Measurements from ENCODE around the gene IQSEC1.

IQSEC1 gene

DNA sequence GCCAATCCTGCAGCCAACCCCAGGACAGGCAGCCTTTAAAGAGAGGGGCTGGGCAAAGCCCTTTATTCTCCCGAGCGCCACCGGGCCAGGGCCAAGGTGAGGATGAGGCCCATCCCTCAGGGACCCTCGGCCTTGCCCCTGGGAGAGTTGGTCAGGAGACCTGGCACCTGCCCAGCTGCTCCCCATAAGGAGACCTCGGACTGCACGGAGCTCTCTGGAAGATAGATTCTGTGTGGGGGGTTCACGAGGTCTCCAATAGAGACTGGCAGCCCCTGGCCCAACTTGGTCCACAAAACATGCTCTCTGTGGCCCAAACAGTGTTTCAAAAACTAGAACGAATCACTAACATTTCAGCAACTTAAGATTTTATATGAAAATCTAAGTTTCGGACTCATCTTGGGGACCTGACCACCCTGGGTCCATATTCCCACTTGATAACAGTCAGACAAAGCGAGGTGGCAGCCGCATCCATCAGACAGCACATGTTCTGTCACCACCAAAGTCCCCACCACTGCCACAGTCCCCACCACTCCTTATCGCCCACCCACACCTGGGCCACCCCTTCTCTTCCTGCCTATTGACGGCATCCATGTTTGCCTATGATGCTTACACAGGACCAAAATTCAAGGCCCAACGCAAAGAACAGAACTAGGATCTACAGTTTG, 117.4 kb downstream of the IQSEC1 start:
- no peak for DNase-seq (ENCODE audit: low read depth in 2 of 2)

DNA sequence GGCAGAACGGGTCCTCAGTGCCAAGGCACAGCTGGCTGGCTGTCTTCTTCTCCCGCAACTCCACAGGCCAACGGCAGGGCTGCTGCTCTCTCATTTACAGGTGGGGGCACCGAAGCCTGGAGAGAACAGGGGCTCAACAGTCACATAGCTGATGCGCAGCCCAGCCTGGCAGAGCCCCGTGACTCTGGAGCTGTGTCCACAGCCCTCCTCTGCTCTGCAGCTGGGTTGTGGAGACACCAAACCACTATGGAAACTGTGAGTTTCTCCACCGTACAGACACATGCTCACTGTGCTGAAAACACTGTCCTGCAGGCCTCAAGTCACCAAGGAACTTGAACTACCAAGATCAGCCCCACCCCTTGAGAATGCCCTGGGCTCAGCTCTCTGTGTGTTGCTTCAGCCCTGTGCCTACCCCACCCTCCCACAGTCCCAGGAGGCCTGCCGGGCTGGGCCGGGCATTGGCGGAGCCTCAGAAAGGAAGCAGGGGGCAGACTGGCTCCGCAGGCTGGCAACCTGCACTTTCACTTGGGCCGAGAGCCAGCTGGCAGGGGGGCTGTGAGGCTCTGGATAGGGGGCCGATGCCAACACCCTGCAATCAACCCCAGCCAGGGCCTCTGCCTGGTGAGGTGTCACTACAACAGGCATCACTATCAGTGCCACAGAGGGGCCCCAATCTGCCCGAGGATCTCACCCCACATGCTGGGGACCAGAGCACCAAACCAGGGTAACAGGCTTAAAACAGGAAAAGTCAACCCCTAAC, 118.2 kb downstream of the IQSEC1 start:
- DNase-seq (ENCODE audit: low read depth in 2 of 2), result peak; percentile 10 to 15

DNA sequence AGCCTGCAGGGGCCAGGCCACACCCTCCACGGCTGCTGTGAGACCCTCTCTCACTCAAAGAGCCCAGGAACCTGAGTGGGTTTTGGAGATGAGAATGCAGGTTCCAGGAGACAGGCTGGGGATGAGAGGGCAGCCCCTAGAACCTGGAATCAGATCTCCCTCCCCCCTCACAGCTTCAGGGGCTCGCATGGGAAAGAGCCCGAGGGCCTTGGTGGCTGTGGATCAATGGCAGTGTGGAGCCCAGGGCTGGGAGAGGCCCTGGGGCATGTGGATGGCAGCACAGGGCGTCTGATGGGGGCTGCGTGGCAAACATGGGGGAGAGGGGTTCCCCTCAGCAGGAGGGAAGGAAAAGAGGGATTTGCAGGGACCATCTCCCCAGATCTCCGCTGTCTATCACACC, 119.0 kb downstream of the IQSEC1 start:
- no peak for DNase-seq (ENCODE audit: low read depth in 2 of 2)

DNA sequence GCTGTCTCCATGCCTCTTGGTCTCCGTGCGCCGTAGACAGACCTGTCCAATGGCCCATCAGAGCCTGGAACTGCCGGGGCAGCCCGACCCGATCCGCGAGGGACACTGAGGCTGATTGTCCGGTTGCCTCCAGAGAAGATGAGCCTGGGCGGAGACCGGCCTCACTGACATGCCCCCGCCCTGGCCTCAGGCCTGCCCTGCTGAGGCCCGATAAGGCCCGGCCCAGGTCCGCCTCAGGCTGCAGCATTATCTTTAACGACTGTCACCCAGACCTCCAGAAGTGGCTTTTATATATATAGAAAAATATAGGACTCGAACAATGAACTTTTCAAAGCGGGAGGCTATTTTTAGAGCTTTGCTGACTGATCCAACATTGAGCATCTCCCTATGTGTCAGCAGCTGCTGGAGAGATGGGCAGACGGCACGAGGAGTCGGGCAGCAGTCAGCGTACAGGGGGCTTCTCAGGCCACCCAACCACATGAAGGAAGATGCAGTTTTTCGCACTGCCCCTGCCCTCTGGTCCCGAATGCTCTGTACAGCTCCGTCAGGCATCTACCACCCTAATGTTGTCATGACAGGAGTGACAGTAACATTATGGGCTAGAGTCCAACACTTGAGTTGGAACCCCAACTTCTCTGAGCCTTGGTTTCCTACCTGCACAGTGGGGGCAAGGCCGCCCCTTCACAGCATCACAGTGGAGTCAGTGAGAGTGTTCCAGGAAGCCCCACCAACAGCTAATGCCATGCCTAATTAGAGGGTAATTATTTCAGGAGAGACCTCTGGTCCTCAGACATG, 119.8 kb downstream of the IQSEC1 start:
- no peak for DNase-seq (ENCODE audit: low read depth in 2 of 2)

DNA sequence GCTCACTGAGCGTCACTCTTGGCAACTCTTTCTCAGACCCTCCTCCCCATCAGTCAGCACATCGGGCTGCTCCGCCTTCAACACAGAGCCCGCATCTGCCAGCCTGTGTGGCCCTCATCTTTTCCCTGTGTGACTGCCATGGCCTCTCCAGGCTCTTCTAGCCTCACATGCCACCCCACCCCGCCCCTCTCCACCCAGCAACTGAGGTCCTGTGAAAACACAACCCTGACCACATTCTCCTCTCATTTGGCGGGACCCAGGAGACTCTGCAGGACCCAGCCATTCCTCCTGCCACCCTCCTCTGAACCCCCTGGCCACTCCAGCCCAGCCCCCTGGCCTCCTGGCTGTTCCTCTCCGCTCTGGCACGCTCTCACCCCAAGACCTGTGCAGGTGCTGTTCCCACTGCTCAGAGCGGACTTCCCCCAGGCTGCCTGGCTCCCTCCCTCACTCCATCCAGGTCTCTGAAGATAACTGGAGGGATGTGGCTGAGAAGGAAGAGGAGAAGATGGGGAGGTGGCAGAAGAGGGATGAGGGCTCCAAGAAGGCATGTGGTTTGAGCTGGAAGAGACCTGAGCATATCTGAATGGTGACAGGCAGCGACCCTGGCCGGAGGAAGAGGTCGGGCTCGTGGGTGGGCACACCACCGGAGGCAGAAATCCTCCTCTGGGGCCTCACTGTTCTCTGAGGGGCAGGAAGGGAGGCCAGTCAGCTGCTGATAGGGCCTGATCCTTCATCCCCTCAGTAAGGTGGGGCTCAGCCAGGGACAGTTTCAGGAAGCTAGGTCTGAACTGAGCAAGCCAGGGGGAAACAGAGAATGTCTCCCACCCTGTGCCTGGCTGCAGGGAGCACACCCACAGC, 120.7 kb downstream of the IQSEC1 start:
- no peak for DNase-seq (ENCODE audit: low read depth in 2 of 2)

DNA sequence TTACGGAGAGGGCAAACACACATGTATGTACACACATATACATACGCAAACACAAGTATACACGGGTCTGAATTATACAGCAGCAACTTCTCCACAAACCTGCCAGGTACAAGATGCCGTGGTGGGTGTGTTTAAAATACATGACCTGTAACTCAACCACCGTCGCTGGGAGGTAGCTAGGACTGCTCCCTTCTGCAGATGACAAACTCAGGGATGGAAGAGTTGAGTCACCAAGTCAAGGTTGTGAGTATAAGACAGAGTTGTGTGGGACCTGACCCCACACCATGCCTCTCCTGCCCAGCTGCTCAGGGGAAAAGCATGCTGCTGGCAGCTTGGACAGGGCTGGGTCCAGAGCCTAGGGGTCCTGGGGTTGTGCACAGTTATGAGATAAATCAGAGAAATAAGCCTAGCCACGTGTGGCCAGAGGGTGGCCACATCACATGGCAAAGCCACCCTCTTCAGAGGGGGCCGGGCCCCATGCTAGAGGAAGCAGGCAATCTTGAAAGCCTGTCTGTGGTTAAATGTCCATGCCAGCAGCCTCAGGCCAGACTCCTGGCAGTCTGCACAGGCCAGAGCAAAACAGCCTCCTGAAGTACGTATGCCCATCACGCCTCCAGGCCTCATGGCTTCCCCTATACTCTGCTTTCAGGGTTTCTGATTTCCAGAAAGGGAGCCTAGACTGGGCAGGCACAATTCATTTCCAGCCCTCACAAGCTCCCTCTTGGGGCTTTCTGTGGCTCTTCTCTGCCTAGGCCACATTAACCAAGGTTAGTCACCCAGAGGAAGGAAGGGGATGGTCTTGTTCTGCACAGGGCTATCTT, 124.1 kb downstream of the IQSEC1 start:
- DNase-seq (ENCODE audit: low read depth in 2 of 2), result peak; percentile 22 to 32

DNA sequence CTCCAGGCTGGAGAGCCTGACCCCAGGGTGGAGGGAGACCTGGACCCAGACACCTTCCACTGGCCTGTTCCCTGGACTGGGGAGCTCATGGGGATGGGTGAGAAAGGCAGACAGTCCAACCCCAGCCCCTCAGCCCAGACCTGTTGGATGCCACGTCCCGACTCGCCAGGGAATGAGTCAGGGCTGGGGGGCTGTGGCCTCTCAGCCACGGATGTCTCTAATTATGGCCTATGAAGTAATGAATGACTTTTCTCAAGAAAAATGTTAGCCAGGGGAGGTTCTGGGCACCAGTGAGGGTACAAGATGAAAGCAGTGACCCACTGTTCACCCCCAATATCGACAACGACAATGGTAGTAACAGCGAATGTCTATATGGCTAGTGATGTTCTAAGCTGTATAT, 124.9 kb downstream of the IQSEC1 start:
- DNase-seq (ENCODE audit: low read depth in 2 of 2), result no peak

DNA sequence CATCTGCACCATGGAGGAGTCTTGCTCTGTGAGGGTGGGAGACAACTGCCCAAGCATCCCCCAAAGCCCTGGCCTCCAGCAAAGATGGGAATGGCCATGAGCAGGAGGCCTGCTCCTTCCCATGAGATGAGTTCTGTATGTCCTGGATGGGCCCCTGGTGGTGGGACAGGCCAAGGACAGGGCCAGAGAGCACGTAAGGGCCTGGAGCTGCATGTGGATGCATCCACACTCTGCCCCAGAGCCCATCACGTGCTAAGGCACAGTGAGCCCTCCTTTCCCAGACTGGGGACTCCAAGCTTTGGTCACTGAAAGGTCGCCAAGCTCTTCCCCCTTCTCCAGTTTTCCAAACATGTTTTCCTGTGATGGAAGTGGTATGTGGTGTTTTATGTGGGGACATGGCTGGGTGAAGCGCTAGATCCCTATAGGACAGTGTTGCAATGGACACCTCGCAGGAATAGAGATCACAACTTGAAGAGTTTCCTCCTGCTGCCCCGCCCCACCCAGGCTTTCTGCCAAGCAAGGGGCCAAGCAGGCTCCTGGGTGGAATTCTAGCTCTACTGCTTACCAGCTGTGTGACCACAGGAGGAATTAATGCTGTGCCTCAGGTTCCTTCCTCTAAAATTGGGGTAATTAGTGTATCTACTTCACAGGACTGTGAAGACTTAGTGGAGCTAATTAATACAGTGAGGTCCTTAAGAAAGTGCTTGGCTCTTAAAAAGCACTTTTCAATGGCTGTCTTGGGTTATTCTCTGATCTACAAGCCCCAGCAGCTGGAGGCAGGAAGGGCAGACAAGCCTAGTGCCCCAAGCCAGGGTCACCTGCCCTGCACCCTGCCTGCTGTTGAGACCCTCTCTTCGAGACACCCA, 125.5 kb downstream of the IQSEC1 start:
- no peak for DNase-seq (ENCODE audit: low read depth in 2 of 2)

DNA sequence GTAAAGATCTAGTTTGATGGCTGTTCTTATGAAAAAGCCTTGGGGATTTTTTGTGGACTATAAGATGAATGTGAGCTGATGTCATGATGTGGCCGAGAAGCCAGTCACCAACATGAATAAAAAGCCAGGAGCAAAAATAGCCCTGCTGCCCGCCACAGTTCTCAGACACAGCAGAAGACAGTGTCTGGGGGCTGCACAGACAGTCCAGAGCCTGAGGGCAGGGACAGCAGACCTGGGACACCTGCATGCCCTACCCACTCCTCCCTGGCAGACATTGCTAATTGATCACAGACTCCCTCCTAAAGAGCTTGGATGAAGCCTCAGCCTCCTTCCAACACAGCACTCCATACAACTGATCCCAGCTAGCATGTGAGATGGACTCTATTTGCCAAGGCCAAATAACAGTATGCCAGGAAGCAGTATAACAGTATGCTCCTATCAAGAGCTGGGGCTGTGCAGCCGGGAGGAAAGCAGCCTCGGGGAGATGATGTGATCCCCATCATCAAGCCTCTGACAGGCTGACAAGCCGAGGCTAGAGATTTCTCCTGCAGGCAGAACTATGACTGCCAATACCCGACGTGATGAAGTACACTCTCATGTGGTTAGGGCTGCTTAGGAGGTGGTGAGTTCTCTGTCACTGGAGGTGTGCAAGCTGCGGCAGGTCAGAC, 126.4 kb downstream of the IQSEC1 start:
- DNase-seq (ENCODE audit: low read depth in 2 of 2), result no peak

DNA sequence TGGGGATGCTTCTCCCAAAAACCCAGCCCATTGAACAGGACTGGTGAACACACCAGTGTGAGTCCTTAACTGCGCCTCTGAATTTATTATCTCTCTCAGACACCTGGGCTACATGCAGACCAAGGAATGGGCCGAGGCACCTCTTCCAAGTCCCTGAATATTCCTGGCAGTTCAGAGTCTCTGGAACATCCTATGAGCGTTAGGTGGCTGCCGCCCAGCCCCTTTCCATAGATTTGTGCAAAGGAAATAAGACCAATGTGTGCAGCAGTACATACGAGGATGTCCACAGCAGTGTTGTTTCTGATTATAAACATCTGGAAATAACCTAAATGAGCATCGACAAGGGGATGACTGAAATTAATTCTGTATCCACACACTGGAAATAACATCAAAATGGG, 127.0 kb downstream of the IQSEC1 start:
- no peak for DNase-seq (ENCODE audit: low read depth in 2 of 2)

DNA sequence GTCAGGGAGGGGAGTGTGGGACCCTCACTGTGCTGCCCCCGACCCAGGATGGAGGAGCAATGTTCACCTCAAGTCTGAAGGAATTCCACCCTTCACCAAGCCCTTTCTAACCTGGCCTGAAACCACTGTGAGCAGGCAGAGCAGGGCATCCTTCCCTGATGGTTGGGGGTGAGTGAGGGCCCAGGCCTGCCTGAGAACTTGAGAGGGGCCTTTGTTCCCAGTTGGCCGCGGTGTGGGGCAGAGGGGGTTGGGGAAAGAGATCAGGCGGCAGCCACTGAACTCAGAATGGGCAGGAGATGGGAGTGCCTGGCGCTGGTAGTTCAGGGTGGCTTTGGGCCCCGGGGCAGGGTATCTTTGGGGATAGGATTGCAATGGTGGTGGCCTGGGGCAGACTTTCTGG, 128.4 kb downstream of the IQSEC1 start:
- no peak for DNase-seq (ENCODE audit: low read depth in 2 of 2)

DNA sequence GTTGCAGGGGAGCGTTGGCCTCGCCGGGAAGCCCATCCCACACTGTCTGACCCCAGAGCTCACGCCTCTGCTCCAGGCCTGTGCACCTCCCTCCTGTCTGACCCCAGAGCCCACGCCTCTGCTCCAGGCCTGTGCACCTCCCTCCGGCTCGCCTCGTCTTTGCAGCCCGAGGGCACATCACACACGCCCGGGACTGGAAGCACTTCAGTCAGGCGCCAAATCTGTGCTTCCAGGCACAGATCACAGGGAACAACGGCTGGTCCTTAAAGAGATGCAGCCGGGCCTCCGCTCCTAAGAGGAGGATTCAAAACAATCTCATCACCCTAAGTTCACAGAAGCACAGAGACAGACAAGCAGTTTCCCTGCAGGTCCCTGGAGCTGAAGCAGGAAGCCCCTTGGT, 128.8 kb downstream of the IQSEC1 start:
- DNase-seq (ENCODE audit: low read depth in 2 of 2), result no peak

DNA sequence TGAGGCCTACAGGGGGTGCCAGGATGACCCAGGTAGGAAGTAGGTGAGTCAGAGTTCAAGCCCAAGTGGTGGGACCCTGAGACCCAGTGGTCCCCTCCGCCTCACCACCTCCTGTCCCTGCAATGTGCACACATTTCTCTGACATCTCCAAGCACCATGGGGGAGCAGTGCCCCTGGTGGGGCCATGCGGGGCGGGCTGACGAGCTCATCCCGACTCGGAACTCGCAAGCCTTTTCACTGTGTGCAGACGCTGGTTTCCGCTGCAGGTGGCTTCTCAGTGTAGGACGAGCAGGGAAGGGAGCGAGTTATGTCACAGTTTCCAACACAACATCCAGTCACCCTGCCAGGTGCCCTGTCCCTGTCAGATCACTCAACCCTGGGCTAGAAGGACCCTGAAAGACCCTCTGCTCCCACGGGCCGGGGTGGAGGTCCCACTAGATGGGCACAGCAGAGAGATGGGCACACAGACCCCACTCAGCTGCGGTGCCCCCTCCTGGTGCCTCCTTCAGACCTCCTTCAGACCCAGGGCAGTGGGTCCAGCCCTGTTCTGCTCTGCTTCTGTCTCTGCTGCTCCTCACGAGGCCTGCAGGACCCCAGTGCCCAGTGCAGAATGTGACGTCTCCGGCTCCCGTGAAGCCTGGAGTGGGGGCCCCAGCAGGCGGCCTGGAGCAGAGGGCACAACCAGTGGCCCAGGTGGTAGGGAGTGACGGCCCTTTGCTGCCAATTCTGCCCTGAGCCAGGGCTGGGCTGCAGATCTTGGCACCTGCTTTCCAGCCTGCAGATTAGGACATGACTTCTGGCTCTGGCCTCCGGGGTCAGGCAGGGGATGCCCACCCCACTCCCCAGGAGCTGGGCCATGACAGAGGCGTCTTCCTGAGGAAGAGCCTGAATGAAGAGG, 129.9 kb downstream of the IQSEC1 start:
- DNase-seq (ENCODE audit: low read depth in 2 of 2), result no peak

DNA sequence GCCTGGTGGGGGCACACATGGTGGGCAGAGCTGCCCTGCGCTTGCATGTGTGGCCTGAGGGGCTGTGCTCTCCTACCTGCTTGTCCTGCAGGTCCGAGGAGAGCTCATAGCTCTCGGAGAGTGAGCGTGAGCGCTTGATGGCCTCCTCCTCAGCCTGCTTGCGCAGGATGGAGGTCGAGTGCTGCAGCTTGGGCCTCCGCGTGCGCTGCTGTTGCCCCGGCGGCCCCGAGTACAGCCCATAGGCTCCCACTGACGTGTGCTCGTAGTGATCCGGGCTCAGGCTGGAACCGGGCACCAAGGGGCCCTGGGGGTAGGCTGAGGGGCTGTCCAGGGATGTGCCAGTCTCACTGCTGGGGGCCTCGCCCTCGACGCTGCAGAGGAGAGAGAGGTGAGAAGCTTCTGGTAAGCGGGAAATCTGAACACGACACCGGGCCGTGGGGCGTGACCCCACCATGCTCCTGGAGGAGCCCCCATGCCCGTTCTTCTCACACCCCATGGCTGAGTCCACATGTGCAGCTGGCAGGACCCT, 131.7 kb downstream of the IQSEC1 start:
- no peak for DNase-seq (ENCODE audit: low read depth in 2 of 2)

DNA sequence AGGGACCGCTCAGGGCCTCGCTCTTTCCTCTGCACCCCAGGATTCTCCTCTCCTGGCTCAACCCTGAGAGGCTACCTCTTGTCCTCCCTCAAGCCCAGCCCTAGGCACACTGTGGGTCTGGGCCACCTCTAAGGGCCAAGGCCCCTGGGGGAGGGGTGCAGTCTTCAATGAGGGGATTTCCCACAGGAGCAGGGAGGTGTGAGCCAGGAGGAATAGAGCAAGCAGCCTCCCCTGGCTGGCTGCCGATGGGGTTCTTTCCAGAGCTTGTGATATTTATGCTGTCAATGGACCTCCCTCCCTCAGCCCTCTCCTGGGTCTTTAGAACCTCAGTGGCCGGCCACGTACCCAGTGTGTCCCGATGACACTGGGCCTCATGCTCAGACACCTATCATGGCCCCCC, 132.4 kb downstream of the IQSEC1 start:
- no peak for DNase-seq (ENCODE audit: low read depth in 2 of 2)

DNA sequence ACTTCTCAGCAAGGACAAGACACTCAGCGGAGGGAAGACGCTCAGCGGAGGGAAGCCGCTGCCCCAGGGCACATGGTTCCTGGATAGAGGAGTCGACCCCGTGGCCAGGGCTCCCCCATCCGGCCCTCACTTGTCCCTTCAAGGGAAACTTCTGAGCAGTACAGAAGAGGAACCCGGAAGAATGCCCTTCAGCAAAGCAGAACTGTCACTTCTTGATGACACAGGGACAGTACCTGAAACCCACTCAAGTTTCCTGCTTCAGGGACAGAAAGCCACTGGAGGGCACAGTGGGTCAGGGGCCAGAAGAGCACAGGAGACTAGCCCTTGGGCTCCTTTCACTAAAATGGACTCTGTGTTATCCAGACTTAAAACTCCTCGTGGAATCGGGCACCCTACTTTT, 134.1 kb downstream of the IQSEC1 start:
- no peak for DNase-seq (ENCODE audit: low read depth in 2 of 2)

DNA sequence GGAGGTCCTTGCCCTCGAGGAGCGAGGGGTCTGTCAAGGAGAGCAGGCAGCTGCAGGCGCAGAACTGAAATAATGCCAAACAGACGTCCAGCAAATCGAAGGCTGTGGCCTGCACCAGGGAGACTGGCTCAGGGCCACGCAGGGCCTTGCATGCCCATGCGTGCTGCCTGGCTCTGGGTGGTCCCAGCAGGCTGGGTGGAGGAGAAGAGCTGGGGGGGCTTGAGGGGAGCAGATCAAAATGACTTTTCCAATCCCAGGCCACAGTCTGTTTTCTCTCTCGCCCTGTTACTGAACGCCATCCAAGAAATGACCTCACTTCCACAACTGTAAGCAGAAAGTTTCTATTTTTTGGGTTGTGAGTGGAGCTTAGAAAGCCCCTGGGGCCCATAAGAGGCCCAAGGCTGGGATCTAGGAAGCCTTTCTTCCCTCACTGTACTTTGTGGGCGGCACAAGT, 134.9 kb downstream of the IQSEC1 start:
- no peak for DNase-seq (ENCODE audit: low read depth in 2 of 2)
